ENCODE data around the gene SEMA3D. TPM values are rescaled to one million over a fixed set of nuclear protein-coding genes. Genes with fewer than 3 reads are reported as not detected.

Gene SEMA3D
- total and polyA plus RNA-seq, 2 of the 4 experiments (the other 2 are of a cell fraction) = 2.9 to 13.6 TPM

DNA sequence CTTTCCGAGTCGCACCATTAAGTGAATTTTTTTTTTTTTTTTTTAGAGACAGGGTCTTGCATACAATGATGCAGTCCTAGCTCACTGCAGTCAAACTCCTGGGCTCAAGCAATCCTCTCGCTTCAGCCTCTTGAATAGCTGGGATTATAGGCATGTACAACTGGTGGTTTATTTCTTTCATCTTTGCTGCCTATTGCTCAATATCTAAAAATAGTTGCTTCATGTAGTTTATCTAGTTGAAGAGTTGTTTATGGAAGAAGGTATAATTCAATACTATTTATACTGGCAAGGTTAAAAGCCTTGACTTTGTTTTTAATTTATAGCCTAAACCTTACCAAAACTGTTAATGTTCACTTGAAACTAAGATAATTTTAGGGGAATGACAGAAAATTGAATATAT is 66.9 kb downstream of the SEMA3D start:
- CTCF ChIA-PET = no interaction called here
- no peak overlapping the region for H4K8ac ChIP-seq (ENCODE audit: low read depth in 2 of 2, low read length in 2 of 2)
- no peaks in the 10 kb centered on the region for H3K4me1 ChIP-seq (ENCODE audit: control insufficient read depth, insufficient read depth, low read length)
- H2BK120ac ChIP-seq (ENCODE audit: low read depth, low read length) = no peak overlapping the region
- H2BK20ac ChIP-seq (ENCODE audit: low read depth, low read length) = no peak overlapping the region
- no peak overlapping the region for H2AK5ac ChIP-seq (ENCODE audit: low read depth, low read length)
- intact Hi-C loops (cut with micrococcal nuclease) = no loop called here
- H3K9me1 ChIP-seq (ENCODE audit: insufficient read depth, low read length) = no peaks in the 10 kb centered on the region
- peak; percentile 87 for TF ChIP-seq CEBPB (IDR thresholded peaks at IDR 0.05; ENCODE audit: low read depth, low read length)
- TF ChIP-seq RCOR1 (IDR thresholded peaks at IDR 0.05; ENCODE audit: insufficient replicate concordance, low read length) = no peak
- H2BK5ac ChIP-seq (ENCODE audit: low read depth, low read length, poor library complexity, severe bottlenecking) = no peak overlapping the region
- no peaks in the 10 kb centered on the region for H3K36me3 ChIP-seq (ENCODE audit: control insufficient read depth, insufficient read depth, low read length)
- no peak overlapping the region for H3K4ac ChIP-seq (ENCODE audit: low read depth, low read length)
- H3K4me2 ChIP-seq (ENCODE audit: low read depth, low read length) = no peak overlapping the region
- H3K14ac ChIP-seq (replicated peaks; ENCODE audit: low read depth, low read length) = no peak overlapping the region
- H2AK9ac ChIP-seq (replicated peaks; ENCODE audit: low read depth, low read length, poor library complexity) = no peak overlapping the region
- no peak overlapping the region for H2AFZ ChIP-seq (replicated peaks; ENCODE audit: low read length, poor library complexity)
- in situ Hi-C loops (cut with MboI; ENCODE audit: low sequenced_read_pairs) = no loop called here
- ATAC-seq (ENCODE audit: low read depth) (no peak), DNase-seq (peak; percentile 21)
- no peak overlapping the region for H3K27ac ChIP-seq (ENCODE audit: insufficient read depth, low read length)
- H3K27me3 ChIP-seq (ENCODE audit: control insufficient read depth, insufficient read depth, low read length) = no peaks in the 10 kb centered on the region
- WGBS, 2 experiments (ENCODE audit: extremely low coverage in 2 of 2, insufficient read length in 1 of 2) = no CpG with 5 or more reads among the region's 3 CpGs
- no TSS peak for BruUV-seq (replicated peaks)
- H3K23ac ChIP-seq (ENCODE audit: low read depth, low read length) = no peak overlapping the region
- H2BK15ac ChIP-seq (ENCODE audit: low read depth, low read length) = no peak overlapping the region
- H3K18ac ChIP-seq (ENCODE audit: low read depth, low read length) = no peak overlapping the region
- H3K79me1 ChIP-seq (ENCODE audit: low read depth in 1 of 2, low read length in 2 of 2) = no peaks in the 10 kb centered on the region
- H3K9me3 ChIP-seq (ENCODE audit: control insufficient read depth, insufficient read depth, low read length) = no peaks in the 10 kb centered on the region
- H4K91ac ChIP-seq (ENCODE audit: insufficient read depth, low read depth, low read length) = no peak overlapping the region
- no peak overlapping the region for H4K5ac ChIP-seq (ENCODE audit: low read depth, low read length)
- H4K20me1 ChIP-seq (ENCODE audit: insufficient read depth, low read length) = no peaks in the 10 kb centered on the region
- H3K9ac ChIP-seq (ENCODE audit: low read depth, low read length) = no peak overlapping the region
- H3K4me3 ChIP-seq (ENCODE audit: insufficient read depth, low read depth, low read length) = no peak overlapping the region
- POLR2A ChIA-PET (ENCODE audit: unreplicated experiment) = no interaction called here
- dilution Hi-C loops (cut with HindIII; ENCODE audit: low sequenced_read_pairs, unreplicated experiment) = no loop called here
- H3K56ac ChIP-seq (ENCODE audit: extremely low read depth, insufficient read depth, low read length) = no peak overlapping the region
